CD4-positive, alpha-beta T cell treated with Interferon alpha-2 for 1 hour (primary cell): ENCODE results near the gene PPRC1.

Source experiments
- DNase-seq, 2 donors: peaks; one replicate each; pipeline ENCODE4 v3.0.0-alpha.2; 2020 to 2022

The PPRC1 gene

DNA sequence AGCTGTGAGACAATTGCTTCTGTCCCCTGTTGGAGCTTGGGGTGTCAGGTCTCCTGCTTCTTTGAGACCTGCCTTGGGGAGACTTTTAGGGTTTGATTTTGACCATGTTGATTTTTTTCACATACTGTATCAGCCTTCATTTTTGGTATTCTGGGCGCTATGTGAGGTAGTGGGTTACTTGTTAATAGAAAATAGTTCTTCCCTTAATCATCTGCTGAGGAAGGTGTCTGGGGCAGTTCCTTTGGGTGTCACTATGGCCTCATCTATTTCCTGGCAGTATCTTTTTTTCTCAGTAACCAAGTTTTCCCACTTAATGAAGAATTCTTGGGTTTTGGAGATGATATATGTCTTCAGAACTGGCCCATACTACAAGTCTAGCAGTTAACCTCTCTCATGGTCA is 14.7 kb downstream of the PPRC1 start:
- DNase-seq: no peak

DNA sequence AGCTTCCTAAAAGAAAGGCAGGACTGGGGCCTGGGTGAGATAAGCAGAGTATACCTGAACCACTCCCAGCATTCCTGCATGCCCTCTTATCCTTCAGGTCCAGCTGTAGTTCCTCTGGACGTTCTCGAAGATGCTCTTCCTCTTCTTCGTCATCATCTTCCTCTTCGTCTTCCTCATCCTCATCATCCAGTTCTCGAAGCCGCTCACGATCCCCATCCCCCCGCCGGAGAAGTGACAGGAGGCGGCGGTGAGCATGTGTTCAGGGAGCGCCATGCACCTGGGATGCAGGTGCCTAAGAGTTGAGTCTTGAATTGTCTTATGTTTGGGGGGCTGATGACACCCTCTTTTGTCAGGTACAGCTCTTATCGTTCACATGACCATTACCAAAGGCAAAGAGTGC is 15.4 kb downstream of the PPRC1 start:
- DNase-seq: no peak

DNA sequence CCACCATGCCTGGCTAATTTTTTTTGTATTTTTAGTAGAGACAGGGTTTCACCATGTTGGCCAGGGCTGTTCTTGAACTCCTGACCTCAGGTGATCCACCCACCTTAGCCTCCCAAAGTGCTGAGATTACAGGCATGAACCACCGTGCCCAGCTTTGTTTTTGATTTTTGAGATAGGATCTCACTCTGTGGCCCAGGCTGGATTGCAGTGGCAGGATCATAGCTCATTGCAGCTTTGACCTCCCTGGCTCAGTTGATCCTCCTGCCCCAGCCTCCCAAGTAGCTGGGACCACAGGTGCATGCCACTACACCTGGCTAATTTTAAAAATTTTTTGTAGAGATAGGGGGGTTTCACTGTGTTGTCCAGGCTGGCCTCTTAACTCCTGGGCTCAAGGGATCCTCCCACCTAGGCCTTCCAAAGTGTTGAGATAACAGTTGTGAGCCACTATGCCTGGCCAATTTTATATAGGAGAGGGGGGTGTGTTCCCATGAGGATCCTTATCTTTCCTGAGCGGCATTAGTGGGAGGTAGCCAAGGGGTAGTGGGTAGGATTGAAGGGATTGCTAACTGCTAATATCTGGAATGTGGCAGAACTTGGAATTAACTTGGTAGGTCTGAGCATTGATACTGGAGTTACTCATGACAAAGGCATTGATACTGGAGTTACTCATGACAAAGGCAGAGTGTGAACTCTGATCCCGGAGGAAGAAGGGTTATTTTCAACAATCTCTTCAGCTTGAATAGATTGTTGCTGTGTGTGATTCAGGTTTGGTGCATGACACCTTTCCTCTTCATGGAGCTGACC is 18.3 kb downstream of the PPRC1 start:
- no peak for DNase-seq

DNA sequence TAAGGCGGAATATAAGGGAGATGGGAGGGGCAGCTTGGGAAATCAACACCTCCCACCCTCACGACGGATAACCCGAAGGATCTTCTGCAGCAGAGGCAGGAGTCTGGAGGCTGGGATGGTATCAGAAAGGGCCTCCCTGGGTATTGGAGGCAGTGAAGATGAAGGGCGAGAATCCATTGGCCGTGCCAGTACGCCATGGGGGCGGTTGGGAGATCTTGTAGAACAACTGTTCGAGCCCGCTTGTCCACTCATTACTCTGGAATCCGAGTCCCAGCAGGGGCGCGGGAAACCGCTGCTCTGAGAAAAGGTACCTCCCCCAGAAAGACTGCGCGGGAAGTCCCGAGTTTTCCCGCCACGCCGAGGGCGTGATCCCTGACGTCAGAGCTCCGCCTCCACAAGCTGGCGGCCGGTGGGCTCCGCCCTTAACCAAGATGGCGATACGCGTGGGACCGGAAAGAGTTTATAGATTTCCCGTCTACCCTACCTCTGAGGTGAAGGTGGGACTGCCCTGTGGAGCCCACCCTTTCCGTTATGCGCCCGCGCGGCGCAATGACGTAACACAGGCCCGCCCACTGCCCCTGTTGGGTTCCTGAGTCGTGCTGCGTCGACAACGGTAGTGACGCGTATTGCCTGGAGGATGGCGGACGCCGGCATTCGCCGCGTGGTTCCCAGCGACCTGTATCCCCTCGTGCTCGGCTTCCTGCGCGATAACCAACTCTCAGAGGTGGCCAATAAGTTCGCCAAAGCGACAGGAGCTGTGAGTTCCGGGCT is 19.1 kb downstream of the PPRC1 start, which contains the start of gene NOLC1:
Gene NOLC1 (plus strand): TSS at position 616 of the 771 bp plus-strand sequence. CDS start 22 bp downstream, at position 638.
- DNase-seq: peak; percentile 100

DNA sequence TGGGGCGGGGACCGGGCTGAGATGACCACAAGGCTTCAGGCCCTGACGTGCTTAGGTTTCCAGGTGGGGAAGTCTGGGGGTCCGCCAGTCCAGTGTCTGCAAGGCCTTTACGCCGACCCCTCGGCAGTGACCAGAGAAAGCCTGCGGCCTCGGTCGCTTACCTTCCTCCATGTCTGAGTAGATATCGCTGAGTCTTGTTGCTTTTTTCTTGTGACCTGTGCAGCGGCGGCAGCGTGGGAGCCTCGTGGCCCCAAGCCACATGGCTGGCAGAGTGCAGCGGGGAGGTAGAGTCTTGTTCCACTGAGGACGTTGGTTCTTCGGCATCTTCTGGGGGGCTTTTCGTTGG is 19.7 kb downstream of the PPRC1 start:
- no peak for DNase-seq

DNA sequence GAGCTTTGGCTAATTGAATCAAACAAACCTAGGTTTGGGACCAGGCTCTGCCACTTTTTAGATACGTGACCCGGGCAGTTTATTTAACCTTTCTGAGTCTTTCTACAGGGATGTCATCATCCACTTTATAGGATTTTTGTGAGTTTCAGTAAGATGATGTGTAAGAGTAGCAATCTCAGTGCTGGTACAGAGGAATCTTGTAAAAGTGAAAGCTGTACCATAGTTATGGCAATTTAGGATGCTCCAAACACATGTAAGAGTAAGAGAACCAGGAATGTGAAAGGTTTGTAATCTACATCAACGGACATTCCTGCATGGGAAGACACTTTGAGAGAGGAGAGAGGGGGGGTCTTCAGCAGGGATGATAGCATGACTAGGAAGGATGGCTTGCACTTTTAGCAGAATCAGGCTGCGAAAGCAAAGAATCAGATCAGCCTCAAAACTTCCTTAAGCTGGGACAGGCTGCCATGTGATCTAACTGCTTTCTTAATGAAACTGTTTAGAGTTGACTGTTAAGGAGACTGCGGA is 20.3 kb downstream of the PPRC1 start:
- DNase-seq: no peak

DNA sequence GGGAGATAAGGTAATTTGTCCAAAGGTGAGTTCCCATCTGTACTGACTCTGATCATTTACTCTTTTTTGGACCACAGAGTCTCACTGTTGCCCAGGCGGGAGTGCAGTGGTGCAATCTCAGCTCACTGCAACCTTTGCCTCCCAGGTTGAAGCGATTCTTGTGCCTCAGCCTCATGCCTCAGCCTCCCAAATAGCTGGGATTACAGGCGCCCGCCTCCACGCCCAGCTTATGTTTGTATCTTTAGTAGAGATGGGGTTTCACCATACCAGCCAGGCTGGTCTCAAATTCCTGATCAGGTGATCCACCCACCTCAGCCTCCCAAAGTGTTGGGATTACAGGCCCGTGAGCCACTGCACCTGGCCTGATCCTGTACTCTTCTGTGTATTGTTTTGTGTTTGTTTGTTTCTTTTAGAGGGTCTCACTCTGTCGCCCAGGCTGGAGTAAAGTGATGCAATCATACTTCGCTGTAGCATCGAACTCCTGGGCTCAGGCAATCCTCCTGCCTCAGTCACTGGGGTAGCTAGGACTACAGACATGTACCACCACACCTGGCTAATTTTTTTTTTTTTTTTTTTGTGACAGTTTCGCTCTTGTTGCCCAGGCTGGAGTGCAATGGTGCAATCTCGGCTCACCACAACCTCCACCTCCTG is 21.8 kb downstream of the PPRC1 start:
- no peak for DNase-seq

DNA sequence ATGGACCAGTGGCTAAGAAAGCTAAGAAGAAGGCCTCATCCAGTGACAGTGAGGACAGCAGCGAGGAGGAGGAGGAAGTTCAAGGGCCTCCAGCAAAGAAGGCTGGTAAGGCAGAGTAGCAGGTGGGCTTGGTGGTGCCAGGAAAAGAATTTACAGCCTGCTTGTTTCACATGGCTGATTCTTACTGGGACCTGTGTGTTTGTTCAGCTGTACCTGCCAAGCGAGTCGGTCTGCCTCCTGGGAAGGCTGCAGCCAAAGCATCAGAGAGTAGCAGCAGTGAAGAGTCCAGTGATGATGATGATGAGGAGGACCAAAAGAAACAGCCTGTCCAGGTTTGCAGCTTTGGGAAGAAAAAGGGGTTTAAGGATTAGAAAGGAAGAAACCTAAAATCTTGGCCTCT is 24.4 kb downstream of the PPRC1 start:
- no peak for DNase-seq

DNA sequence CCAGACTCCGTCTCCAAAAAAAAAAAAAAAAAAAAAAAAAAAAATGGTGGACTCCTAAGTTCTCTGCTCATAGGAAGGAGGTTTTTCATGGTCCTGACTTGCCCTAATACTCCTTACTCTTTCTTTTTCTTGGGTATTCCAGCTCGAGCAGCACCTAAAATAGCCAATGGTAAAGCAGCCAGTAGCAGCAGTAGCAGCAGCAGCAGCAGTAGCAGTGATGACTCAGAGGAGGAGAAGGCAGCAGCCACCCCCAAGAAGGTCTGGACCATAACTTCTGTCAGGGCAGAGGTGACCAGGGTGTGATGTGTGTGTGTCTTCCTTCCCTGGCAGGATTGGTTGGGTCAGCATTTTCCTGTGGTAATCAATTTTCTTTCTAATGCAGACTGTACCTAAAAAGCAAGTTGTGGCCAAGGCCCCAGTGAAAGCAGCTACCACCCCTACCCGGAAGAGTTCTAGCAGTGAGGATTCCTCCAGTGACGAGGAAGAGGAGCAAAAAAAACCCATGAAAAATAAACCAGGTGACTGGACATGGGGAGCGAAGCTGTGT is 26.3 kb downstream of the PPRC1 start:
- DNase-seq: no peak

DNA sequence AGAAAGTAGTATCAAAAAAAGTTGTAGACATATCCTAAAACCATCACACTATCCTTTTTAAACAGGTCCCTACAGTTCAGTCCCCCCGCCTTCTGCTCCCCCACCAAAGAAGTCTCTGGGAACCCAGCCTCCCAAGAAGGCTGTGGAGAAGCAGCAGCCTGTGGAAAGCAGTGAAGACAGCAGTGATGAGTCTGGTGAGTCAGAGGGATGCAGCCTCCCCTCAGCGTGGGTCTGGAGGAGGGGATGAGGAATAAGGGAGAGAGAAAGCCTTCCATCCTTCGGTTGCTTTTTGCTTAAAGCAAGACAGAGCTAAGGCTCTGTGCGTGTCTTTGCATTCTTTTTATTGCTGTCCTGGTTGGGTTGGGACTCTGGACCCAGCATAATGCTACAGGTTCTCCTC is 27.0 kb downstream of the PPRC1 start:
- DNase-seq: no peak

DNA sequence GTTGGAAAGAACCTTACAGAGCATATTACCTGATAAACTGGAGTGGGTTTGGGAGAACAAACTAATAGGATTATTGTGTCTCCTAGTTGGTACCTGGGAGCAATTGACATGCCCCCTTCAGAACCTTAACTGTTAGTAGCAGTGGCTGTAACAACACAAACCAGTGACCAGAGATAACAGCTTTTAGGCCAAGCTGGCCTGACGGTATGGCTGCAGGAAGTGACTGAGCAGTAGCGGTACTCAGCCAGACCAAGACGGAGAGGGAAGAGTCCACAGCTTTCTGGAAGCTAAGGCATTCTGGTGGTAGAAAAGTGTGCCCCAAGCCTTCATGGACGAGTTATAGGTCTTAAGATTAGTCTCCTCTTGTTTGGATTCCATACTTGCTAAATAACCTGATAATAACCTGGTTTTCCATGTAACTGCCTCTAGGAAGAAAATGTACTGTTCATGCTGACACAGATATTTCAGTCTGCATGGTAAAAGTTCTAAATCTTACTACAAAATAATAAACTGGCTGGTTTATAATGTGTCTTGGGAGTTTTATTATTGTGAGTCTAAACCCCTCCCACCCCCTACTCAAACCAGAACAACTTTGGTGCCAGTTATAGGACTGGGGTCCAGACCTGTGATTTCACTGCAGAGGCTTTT is 30.6 kb downstream of the PPRC1 start:
- no peak for DNase-seq

DNA sequence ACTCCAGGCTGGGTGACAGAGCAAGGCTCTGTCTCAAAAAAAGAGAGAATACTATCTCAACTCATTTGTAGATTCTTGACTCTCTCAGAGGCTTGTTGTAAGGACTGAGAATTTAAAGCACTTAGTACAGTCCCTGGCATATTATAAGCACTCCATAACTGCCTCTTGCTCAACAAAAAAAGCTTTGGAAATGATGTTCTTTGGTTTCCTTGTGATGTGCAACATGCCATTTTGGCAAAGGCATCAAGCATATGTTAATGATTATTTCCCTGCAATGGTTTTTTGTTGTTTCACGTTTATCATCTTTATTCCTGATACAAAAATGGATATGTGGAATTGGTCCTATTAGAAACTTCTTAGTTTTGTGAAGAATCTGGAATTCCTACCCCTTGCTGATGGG is 35.0 kb downstream of the PPRC1 start:
- no peak for DNase-seq

DNA sequence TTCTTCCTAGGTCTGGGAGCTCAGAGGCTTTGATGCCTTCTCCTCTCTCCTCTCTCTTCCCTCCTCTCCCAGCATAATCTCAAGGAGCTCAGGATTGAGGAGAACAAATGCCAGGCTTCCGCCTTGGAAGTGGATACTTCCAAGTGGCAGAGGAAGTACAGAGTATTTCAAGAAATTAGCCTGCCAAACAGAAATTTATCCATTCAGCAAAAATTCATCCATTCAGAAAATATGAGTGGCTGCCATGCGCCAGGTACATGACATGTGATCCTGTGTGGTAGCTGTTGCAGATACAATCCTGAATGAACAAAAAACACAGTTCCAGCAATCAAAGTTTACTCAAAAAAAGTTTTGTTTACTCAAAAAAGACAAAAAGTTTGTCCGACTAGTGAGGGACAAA is 37.8 kb downstream of the PPRC1 start:
- no peak for DNase-seq

DNA sequence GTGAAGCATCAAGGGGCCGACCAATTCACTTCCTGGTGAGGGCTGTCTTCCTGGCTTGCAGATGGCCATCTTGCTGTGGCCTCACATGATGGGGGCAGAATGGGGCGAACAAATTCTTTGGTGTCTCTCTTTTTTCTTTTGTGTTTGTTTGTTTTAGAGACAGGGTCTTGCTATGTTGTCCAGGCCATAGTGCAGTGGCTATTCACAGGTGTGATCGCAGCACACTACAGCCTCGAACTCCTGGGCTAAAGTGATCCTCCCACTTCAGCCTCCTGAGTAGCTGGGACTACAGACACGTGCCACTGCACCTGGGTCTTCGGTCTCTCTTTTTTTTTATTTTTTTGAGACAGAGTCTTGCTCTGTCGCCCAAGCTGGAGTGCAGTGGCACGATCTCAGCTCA is 39.4 kb downstream of the PPRC1 start:
- no peak for DNase-seq

DNA sequence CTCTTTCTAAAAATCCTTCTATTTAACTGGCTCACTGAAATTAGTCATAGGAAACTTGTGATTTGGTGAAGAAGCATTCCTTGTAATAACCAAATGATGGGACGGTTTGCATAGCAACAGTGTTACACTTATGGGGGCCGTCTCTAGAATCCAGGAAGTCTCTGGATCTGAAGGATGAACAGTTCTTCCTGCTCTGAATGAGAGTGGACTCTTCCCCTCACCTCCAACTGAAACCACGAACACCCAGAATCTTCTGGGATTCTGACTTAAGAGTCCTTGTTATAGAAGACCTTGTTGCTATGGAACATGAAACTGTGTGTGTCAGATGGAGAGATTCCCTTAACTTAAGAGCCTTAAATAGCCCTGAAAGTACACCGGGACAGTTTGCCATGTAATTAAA is 42.6 kb downstream of the PPRC1 start:
- no peak for DNase-seq

DNA sequence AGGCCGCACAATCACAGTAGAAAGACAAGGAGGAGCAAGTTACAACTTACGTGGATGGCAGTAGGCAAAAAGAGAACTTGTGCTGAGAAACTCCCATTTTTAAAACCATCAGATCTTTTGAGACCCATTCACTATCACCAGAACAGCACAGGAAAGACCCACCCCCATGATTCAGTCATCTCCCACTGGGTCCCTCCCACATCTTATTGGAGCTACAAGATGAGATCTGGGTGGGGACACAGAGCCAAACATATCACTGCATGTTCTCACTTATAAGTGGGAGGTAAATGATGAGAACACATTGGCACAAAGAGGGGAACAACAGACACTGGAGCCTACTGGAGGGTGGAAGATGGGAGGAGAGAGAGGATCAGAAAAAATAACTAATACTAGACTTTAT is 51.8 kb downstream of the PPRC1 start:
- DNase-seq: no peak

DNA sequence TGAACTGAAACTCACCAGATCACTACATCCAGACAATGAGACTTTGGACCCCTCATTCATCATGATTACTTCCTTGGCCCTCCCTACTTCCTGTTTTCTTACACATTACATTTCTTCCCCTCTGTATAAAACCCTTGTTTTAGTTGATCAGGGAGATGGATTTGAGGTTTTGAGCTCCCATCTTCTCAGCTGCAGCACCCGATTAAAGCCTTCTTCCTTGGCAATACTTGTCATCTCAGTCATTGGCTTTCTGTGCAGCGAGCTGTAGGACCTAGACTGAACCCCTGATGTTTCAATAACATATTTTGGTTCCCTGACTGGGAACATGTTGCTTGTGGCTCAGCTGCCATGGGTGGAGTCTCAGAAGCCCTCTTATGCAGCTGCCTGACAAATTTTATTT is 52.4 kb downstream of the PPRC1 start:
- DNase-seq: no peak

DNA sequence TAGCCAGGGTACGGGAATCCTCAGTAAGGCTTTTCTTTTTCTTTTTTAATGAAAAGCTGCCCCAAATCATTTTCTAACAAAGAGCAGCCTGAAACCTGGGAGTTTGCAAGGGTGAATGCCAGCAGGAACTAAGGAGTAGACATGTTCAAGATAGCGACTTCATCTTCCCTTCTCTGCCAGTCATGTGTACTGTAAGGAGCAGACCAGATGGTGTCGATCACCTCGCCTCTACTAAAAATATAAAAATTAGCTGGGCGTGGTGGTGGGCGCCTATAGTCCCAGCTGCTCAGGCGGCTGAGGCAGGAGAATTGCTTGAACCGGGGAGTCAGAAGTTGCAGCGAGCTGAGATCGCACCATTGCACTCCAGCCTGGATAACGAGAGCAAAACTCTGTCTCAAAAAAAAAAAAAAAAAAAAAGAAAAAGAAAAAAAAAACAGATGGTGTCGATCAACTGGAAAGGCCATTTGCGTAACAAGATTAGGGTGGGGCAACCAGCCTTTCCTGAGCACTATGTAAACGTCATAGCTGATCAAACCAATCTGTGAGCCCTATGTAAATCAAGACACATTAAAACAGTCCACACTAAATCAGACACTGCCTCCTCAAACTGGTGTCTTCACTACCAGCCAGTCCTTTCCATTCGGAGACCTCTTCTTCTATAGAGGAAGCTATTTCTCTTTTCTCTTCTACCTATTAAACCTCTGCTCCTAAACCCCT is 53.1 kb downstream of the PPRC1 start:
- no peak for DNase-seq

DNA sequence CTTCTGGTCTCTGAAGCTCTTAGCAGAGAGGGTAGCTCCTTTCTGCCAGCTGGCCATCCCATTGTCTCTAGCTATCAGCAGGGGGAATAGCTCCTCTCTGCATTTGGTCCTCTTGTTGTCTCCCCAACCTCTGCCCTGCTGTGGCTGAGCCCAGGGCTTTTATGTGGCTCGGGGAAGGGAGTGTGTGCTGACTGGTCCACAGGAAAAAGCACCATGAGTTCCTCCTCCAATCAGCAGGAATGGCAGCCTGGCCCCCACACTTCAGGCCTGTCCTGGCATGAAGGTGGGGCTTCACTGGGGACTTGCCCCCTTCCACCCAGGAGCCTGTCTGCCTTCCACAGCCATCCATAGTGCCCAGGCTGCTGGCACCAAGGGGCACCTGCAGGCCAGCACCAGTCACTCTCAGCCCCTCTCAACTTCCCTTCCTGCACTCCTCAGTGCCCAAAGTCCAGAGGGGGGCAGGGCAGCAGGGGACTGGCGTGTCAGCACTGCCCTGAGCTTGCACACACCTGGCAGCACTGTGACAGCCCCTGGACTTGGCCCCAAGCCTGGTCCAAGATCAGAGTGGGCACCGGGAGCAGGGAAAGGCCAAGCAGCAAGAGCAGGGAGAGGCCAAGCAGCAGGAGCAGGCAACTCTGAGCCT is 55.6 kb downstream of the PPRC1 start:
- no peak for DNase-seq

DNA sequence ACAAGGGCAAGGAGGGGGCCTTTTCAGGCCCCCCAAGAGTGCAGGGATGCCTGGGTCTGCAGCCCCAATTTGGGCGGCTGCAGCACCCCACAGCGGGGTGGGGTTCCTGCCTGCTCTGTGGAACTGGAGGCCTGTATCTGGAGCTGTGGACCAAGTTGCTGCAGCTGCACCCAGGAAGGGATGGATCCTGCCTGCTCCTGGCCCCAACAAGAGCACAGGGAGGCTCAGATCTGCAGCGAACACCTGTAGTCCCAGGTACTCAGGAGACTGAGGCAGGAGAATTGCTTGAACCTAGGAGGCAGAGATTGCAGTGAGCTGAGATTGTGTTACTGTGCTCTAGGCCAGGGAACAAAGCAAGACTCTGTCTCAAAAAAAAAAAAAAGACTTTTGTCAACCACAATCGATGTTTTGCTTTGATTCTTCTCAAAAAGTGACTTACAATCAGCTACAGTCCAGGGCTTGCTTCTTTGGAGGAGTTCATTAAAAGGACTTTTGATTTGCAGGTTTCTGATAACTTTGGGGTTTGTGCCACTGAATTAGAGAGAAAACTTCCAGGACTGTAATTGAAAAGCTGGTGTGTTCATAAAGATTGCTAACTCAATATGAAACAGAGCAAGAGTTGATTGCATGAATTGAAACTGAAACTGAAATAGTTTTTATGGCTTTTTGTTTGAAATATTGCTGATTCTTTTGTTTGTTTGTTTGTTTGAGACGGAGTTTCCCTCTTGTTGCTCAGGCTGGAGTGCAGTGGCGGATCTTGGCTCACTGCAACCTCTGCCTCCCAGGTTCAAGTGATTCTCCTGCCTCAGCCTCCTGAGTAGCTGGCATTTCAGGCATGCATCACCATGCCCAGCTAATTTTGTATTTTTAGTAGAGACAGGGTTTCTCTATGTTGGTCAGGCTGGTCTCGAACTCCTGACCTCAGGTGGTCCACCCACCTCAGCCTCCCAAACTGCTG is 56.4 kb downstream of the PPRC1 start:
- DNase-seq: peak in 1 of 2 donors; percentile 47
